MG63 (cell line): ENCODE measurements around the gene SCOC. TPM values are rescaled to one million over a fixed set of nuclear protein-coding genes. Genes with fewer than 3 reads are reported as not detected.

ENCODE experiments used
- DNase-seq: peaks from one replicate; pipeline ENCODE4 v3.0.0-alpha.2; 2020
- H3K27me3 ChIP-seq: fragments of 250-450 bp; sonication (Bioruptor Pico); 2 replicates; pipeline ENCODE4 v1.5.1; 2020; ENCODE audit warnings: mild to moderate bottlenecking, moderate library complexity
- H3K36me3 ChIP-seq: fragments of 250-450 bp; sonication (Bioruptor Pico); 2 replicates; pipeline ENCODE4 v1.5.1; 2020; ENCODE audit warnings: mild to moderate bottlenecking, moderate library complexity
- H3K4me3 ChIP-seq: fragments of 250-450 bp; sonication (Bioruptor Pico); 2 replicates; pipeline ENCODE4 v1.5.1; 2020; ENCODE audit warnings: mild to moderate bottlenecking, moderate library complexity
- H3K9me3 ChIP-seq: fragments of 250-450 bp; sonication (Bioruptor Pico); 2 replicates; pipeline ENCODE4 v1.5.1; 2020; ENCODE audit warnings: mild to moderate bottlenecking, moderate library complexity
- total RNA-seq: library from RNA; depleted of rRNA; stranded (reverse); fragments of >200 nt; shearing (Covaris generic); gene quantifications from 2 replicates; pipeline ENCODE4 v1.2.3, GENCODE V29; 2014; ENCODE audit warnings: low replicate concordance

SCOC gene
- total RNA-seq, 1 experiment from 2014 or later: 46.4 TPM

GRCh38 chr4:140355288-140355687 lies 18.2 kb upstream of the SCOC start:
- Histone ChIP-seq H3K27me3 (0 out of 2 replicates have a peak, but pooled peaks cover 2% of the 10 kb centered on the region), H3K9me3 (no peaks in the 10 kb centered on the region), H3K4me3 (no peak overlapping the region), H3K36me3 (no peaks in the 10 kb centered on the region)
- DNase-seq: no peak

- no peak overlapping the region for H3K4me3 ChIP-seq
- no peak for DNase-seq
- no peaks in the 10 kb centered on the region for H3K36me3 ChIP-seq
- 0 out of 2 replicates have a peak, but pooled peaks cover 2% of the 10 kb centered on the region for H3K27me3 ChIP-seq
- H3K9me3 ChIP-seq: no peaks in the 10 kb centered on the region
Observed at GRCh38 chr4:140357868-140358267, 15.6 kb upstream of the SCOC start.

GRCh38 chr4:140358281-140358680 lies 15.2 kb upstream of the SCOC start:
- H3K4me3 ChIP-seq: no peak overlapping the region

GRCh38 chr4:140359562-140360427 lies 13.7 kb upstream of the SCOC start:
- Histone ChIP-seq H3K36me3 (no peaks in the 10 kb centered on the region), H3K27me3 (0 out of 2 replicates have a peak, but pooled peaks cover 2% of the 10 kb centered on the region), H3K4me3 (no peak overlapping the region), H3K9me3 (no peaks in the 10 kb centered on the region)
- DNase-seq: peak; percentile 47

More at GRCh38 chr4:140358281-140358680, 15.2 kb upstream of the SCOC start:
- 0 out of 2 replicates have a peak, but pooled peaks cover 2% of the 10 kb centered on the region for H3K27me3 ChIP-seq
- no peak for DNase-seq
- H3K9me3 ChIP-seq: no peaks in the 10 kb centered on the region
- H3K36me3 ChIP-seq: no peaks in the 10 kb centered on the region

- no peaks in the 10 kb centered on the region for H3K27me3 ChIP-seq
- DNase-seq: no peak
- H3K4me3 ChIP-seq: no peak overlapping the region
- no peaks in the 10 kb centered on the region for H3K36me3 ChIP-seq
- H3K9me3 ChIP-seq: no peaks in the 10 kb centered on the region
Observed at GRCh38 chr4:140361099-140361498, 12.3 kb upstream of the SCOC start.

GRCh38 chr4:140363051-140363450 lies 10.4 kb upstream of the SCOC start:
- Histone ChIP-seq H3K27me3 (no peaks in the 10 kb centered on the region), H3K4me3 (no peak overlapping the region), H3K9me3 (no peaks in the 10 kb centered on the region), H3K36me3 (no peaks in the 10 kb centered on the region)
- no peak for DNase-seq

DNA sequence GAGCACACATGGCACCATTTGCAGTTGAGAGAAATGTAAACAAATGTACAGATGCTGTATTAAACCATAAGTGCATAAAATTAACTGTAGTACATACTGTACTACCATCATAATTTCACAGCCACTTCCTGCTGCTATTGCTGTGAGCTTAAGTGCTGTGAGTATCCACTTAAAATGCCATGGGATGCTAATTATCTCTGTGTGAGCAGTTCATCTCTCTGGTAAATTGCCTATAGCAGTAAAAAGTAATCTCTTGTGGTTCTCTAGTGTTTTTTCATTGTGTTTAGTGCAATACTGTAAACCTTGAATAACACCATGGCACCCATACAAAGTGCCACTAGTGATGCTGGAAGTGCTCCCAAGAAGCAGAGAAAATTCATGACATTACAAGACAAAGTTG lies 9.9 kb upstream of the SCOC start:
- H3K4me3 ChIP-seq: no peak overlapping the region
- H3K36me3 ChIP-seq: no peaks in the 10 kb centered on the region
- no peaks in the 10 kb centered on the region for H3K9me3 ChIP-seq
- no peak for DNase-seq
- no peaks in the 10 kb centered on the region for H3K27me3 ChIP-seq

DNA sequence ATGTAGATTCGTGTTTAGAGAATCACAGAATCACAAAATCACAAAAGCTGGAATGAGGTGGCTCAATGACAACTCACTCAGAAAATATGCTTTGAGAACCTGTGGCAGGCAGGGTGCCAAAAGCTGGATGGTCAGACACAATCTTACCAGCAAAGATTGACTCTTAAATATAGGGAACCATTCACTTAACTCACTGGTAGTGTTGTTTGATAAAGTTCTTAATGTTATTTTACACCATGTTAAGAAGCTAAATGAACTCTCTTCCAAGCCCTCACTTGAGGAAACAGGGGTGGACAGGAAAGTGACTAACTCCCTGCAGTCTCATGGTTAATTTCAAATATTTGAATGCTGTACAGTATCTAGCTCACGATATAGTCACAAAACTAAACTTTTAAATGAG lies 5.7 kb upstream of the SCOC start:
- Histone ChIP-seq H3K4me3 (no peak overlapping the region), H3K9me3 (no peaks in the 10 kb centered on the region), H3K36me3 (no peaks in the 10 kb centered on the region), H3K27me3 (no peaks in the 10 kb centered on the region)
- DNase-seq: peak; percentile 33

DNA sequence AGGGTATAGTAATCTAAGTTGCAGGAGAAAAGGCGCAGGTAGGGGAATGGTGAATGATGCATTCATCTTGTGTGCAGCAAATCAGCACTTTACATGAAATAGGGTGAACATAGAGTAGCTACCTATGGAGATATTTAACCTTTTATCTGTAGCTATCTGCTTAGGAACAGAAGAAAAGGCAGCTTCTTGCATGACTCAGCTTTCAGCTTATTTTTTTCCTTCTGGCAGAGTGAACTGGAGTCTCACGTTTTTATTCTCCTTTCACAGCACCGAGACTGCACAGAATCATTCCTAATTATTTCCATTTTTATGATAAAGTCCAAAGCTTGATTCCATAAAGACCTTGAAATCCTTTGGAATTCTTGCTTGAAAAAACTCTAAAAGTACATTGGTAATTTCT lies 4.8 kb upstream of the SCOC start:
- Histone ChIP-seq H3K27me3 (no peaks in the 10 kb centered on the region), H3K9me3 (no peaks in the 10 kb centered on the region), H3K36me3 (no peaks in the 10 kb centered on the region; the same call in 1 of the 2 replicates), H3K4me3 (no peak overlapping the region)
- DNase-seq: no peak

DNA sequence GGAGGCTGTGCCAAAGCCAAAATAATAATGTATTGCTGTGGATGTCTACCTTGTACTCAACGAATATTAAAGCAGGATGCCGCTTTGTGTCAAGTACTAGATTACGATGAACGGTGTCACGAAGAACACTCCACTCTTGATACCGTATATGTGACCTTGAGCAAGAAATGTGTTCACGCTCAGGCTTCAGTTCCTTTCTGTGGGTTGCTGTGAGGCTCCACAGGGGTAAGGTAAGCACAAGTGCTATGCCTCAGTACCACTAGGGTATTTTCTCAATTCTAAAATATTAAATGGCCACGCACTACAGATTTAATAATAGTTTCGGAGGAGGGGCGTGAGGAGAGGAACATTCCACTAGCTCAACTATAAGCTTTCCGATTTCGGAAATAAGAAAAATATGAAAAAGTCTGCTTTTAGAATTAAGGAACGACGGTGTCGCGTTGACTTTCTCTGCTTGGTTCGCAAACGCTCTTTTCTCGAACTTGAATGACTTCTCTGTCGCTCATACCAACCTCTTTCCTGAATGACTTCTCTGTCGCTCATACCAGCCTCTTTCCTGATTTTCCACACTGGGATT lies 607 bp upstream of the SCOC start:
- H3K36me3 ChIP-seq: no peaks in the 10 kb centered on the region; the same call in 1 of the 2 replicates
- no peaks in the 10 kb centered on the region for H3K27me3 ChIP-seq
- no peaks in the 10 kb centered on the region for H3K9me3 ChIP-seq
- no peak for DNase-seq
- peak overlapping the region; percentile 90 for H3K4me3 ChIP-seq

GRCh38 chr4:140374130-140374477 lies 658 bp downstream of the SCOC start:
- Histone ChIP-seq H3K4me3 (peak overlapping the region; percentile 90), H3K9me3 (no peaks in the 10 kb centered on the region), H3K36me3 (no peaks in the 10 kb centered on the region; the same call in none of the 2 replicates), H3K27me3 (no peaks in the 10 kb centered on the region)
- no peak for DNase-seq

- no peaks in the 10 kb centered on the region for H3K9me3 ChIP-seq
- H3K4me3 ChIP-seq: no peak overlapping the region
- H3K27me3 ChIP-seq: no peaks in the 10 kb centered on the region
- H3K36me3 ChIP-seq: peaks cover 16% of the 10 kb centered on the region
- DNase-seq: no peak
Observed at GRCh38 chr4:140382732-140383131, 9.3 kb downstream of the SCOC start.

- no peaks in the 10 kb centered on the region for H3K36me3 ChIP-seq
- H3K9me3 ChIP-seq: no peaks in the 10 kb centered on the region
- no peak overlapping the region for H3K4me3 ChIP-seq
- H3K27me3 ChIP-seq: no peaks in the 10 kb centered on the region
- no peak for DNase-seq
Observed at GRCh38 chr4:140388015-140388414, 14.6 kb downstream of the SCOC start.

DNA sequence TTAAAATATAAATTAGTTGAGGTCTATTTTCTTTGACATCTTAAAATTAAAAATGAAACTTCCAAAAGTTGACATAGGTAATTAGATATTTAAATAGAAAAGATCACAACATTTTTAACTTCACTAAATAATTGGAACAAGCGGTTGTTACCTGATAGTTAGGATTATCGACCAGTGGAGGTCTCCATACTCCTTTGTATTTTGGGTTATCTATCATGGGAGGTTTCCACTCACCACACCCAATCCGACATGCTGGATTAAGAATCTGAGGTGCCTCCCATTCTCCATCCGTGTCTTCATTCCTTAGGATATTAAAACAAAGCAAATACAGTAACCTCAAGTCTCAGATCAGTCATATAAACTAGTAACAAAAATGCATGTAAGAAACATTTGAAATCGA lies 22.2 kb downstream of the SCOC start:
- H3K27me3 ChIP-seq: no peaks in the 10 kb centered on the region
- no peaks in the 10 kb centered on the region for H3K9me3 ChIP-seq
- DNase-seq: no peak
- no peaks in the 10 kb centered on the region for H3K36me3 ChIP-seq
- H3K4me3 ChIP-seq: no peak overlapping the region

DNA sequence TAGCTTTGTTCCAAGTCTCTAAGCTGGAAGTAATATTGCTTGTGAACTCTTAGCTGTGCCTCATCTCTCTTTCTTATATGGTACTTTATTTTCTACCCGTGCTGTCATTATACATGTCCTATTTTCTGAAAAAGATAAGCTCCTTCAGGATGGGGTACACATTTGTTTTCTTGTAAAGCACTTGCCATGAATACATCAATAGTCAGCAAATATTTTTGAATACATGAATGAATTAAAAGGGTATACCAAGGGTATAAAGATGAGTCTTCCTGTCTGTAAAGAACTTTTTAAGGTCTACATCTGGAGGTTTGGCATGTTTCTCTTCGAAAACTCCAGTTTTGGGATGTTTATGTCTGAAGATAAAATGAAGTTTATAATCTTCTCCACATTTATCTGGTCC lies 26.7 kb downstream of the SCOC start:
- H3K36me3 ChIP-seq: no peaks in the 10 kb centered on the region

GRCh38 chr4:140406292-140406691 lies 32.8 kb downstream of the SCOC start:
- Histone ChIP-seq H3K27me3 (no peaks in the 10 kb centered on the region), H3K9me3 (no peaks in the 10 kb centered on the region), H3K36me3 (no peaks in the 10 kb centered on the region), H3K4me3 (no peak overlapping the region)
- no peak for DNase-seq

More for the DNA sequence above, 26.7 kb downstream of the SCOC start:
- H3K9me3 ChIP-seq: no peaks in the 10 kb centered on the region
- DNase-seq: no peak
- no peak overlapping the region for H3K4me3 ChIP-seq
- H3K27me3 ChIP-seq: no peaks in the 10 kb centered on the region

DNA sequence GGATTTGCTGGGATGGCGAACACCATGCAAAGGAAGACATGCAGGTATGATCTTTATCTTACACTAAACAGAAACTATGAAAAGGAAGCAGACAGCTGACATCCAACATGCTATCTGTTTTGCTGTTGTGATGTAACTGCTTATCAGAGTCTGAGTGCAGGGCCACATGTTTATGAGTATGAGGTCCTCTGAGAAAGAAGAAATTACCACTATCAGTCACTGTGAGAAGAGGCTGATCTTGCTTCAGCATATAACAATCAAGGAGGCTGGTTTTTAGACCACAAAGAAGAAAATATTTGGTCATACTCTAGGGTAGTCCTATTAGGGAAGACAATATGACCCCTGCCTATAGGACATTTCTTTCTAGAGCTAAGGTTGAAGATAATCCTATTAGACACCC lies 35.5 kb downstream of the SCOC start:
- Histone ChIP-seq H3K27me3 (no peaks in the 10 kb centered on the region), H3K36me3 (no peaks in the 10 kb centered on the region), H3K9me3 (no peaks in the 10 kb centered on the region), H3K4me3 (no peak overlapping the region)
- DNase-seq: no peak
